HepG2 (cell line): Measurements from ENCODE around the gene TM4SF18. TPM values are rescaled to one million over a fixed set of nuclear protein-coding genes. Genes with fewer than 3 reads are reported as not detected.

ENCODE experiments used
- CBFB ChIP-seq: sonication (generic); formaldehyde crosslinking; IDR thresholded peaks from 2 replicates; pipeline ENCODE4 v1.4.0; 2020; ENCODE audit warnings: missing genetic modification reagents
- FOXM1 ChIP-seq: sonication (generic); formaldehyde crosslinking; IDR thresholded peaks from 2 replicates; pipeline ENCODE4 v1.5.0; 2020; ENCODE audit warnings: missing genetic modification reagents
- HNRNPUL1 ChIP-seq: fragments of 200-400 bp; formaldehyde crosslinking; IDR thresholded peaks from 2 replicates; pipeline ENCODE4 v1.6.1; 2017; ENCODE audit warnings: low read depth, mild to moderate bottlenecking, low read length, moderate library complexity
- IRX3 ChIP-seq: sonication (generic); formaldehyde crosslinking; IDR thresholded peaks from 2 replicates; pipeline ENCODE4 v1.8.1; 2023; ENCODE audit warnings: mild to moderate bottlenecking, low read depth, missing genetic modification reagents, borderline replicate concordance
- KDM5A ChIP-seq: fragments of 200-600 bp; sonication (generic); IDR thresholded peaks from 2 replicates; pipeline ENCODE4 v1.7.0; 2018; ENCODE audit warnings: antibody characterized with exemption, mild to moderate bottlenecking, low read length, borderline replicate concordance
- MAZ ChIP-seq, 2 experiments: sonication (generic) in 1 of 2; formaldehyde crosslinking in 1 of 2; IDR thresholded peaks; 2 replicates each; pipeline versions ENCODE4 v1.5.0 to v1.6.1; 2012 to 2020; ENCODE audit warnings: low read depth in 2 of 2, mild to moderate bottlenecking in 2 of 2, borderline replicate concordance in 1 of 2, improper control_type of control experiment in 1 of 2, low read length in 1 of 2, missing genetic modification reagents in 1 of 2, moderate library complexity in 1 of 2
- MEIS1 ChIP-seq: sonication (generic); formaldehyde crosslinking; IDR thresholded peaks from 2 replicates; pipeline ENCODE4 v1.9.0; 2021; ENCODE audit warnings: mild to moderate bottlenecking, missing genetic modification reagents, moderate library complexity, borderline replicate concordance
- MTA3 ChIP-seq: sonication (generic); formaldehyde crosslinking; IDR thresholded peaks from 2 replicates; pipeline ENCODE4 v1.4.0; 2020; ENCODE audit warnings: missing genetic modification reagents
- MTF1 ChIP-seq: sonication (generic); formaldehyde crosslinking; IDR thresholded peaks from 2 replicates; pipeline ENCODE4 v1.5.0; 2020; ENCODE audit warnings: missing genetic modification reagents
- MZF1 ChIP-seq: sonication (generic); formaldehyde crosslinking; IDR thresholded peaks from 2 replicates; pipeline ENCODE4 v1.8.1; 2023; ENCODE audit warnings: mild to moderate bottlenecking, missing genetic modification reagents, borderline replicate concordance
- NCOA5 ChIP-seq: sonication (generic); formaldehyde crosslinking; IDR thresholded peaks from 2 replicates; pipeline ENCODE4 v1.4.0; 2020; ENCODE audit warnings: missing genetic modification reagents
- NONO ChIP-seq, 2 experiments: fragments of 450-650 bp in 1 of 2; sonication (generic) in 1 of 2; formaldehyde crosslinking in 1 of 2; IDR thresholded peaks in 1 of 2; conservative IDR thresholded peaks in 1 of 2; 2 replicates each; pipeline versions ENCODE4 v1.6.1 to v1.8.0; 2017 to 2022; ENCODE audit warnings: mild to moderate bottlenecking in 1 of 2, missing genetic modification reagents in 1 of 2, moderate library complexity in 1 of 2
- NR2C2 ChIP-seq: sonication (generic); formaldehyde crosslinking; IDR thresholded peaks from 2 replicates; pipeline ENCODE4 v1.4.0; 2020; ENCODE audit warnings: missing genetic modification reagents, mild to moderate bottlenecking, moderate library complexity, borderline replicate concordance
- NR2F6 ChIP-seq, 2 experiments: IDR thresholded peaks; 2 replicates each; pipeline ENCODE4 v1.6.1; 2016; ENCODE audit warnings: antibody characterized with exemption in 1 of 2, mild to moderate bottlenecking in 1 of 2
- SPEN ChIP-seq: sonication (generic); formaldehyde crosslinking; IDR thresholded peaks from 2 replicates; pipeline ENCODE4 v1.5.1; 2020; ENCODE audit warnings: low read depth, mild to moderate bottlenecking, missing genetic modification reagents
- YEATS2 ChIP-seq: sonication (generic); formaldehyde crosslinking; IDR thresholded peaks from 2 replicates; pipeline ENCODE4 v1.4.0; 2020; ENCODE audit warnings: missing genetic modification reagents, borderline replicate concordance
- ZBTB38 ChIP-seq: sonication (generic); formaldehyde crosslinking; IDR thresholded peaks from 2 replicates; pipeline ENCODE4 v1.5.1; 2020; ENCODE audit warnings: mild to moderate bottlenecking, missing genetic modification reagents
- ZFX ChIP-seq: sonication (generic); formaldehyde crosslinking; IDR thresholded peaks from 2 replicates; pipeline ENCODE4 v1.4.0; 2020; ENCODE audit warnings: mild to moderate bottlenecking, low read depth, missing genetic modification reagents, moderate library complexity
- ZNF260 ChIP-seq: sonication (generic); formaldehyde crosslinking; IDR thresholded peaks from 2 replicates; pipeline ENCODE4 v1.4.0; 2020; ENCODE audit warnings: missing genetic modification reagents, low read depth, mild to moderate bottlenecking, borderline replicate concordance
- ZNF274 ChIP-seq: sonication (generic); formaldehyde crosslinking; IDR thresholded peaks from 2 replicates; pipeline ENCODE4 v1.5.1; 2020; ENCODE audit warnings: mild to moderate bottlenecking, missing genetic modification reagents
- ZNF317 ChIP-seq: sonication (generic); formaldehyde crosslinking; IDR thresholded peaks from 2 replicates; pipeline ENCODE4 v1.5.0; 2020; ENCODE audit warnings: mild to moderate bottlenecking, missing genetic modification reagents
- ZNF33A ChIP-seq: sonication (generic); formaldehyde crosslinking; IDR thresholded peaks from 2 replicates; pipeline ENCODE4 v1.5.1; 2020; ENCODE audit warnings: missing genetic modification reagents, mild to moderate bottlenecking, moderate library complexity, borderline replicate concordance
- ZNF749 ChIP-seq: sonication (generic); formaldehyde crosslinking; IDR thresholded peaks from 2 replicates; pipeline ENCODE4 v1.8.0; 2022; ENCODE audit warnings: mild to moderate bottlenecking, missing genetic modification reagents, moderate library complexity, borderline replicate concordance
- ZNF891 ChIP-seq: sonication (generic); formaldehyde crosslinking; IDR thresholded peaks from 2 replicates; pipeline ENCODE4 v1.5.0; 2020; ENCODE audit warnings: mild to moderate bottlenecking, missing genetic modification reagents
- polyA plus RNA-seq, 8 experiments: library from polyadenylated mRNA; depleted of rRNA in 3 of 8; stranded (reverse) in 7 of 8; unstranded in 1 of 8; fragments of >200 nt; fragmentation: Illumina TruSeq in 4 of 8; extraction: Trizol in 4 of 8; gene quantifications; 2 replicates each; pipeline versions ENCODE4 v1.2.1 to v1.2.3, GENCODE V29; 2011 to 2016; ENCODE audit warnings: low read depth in 4 of 8, missing spikeins in 1 of 8, mixed read lengths in 1 of 8; ENCODE audit not compliant: insufficient read depth in 1 of 8
- total RNA-seq, 5 experiments: library from RNA; depleted of rRNA; stranded (reverse); fragments of >200 nt; fragmentation: Illumina TruSeq; extraction: Trizol; gene quantifications; 2 replicates each; pipeline ENCODE4 v1.2.3, GENCODE V29; 2016; ENCODE audit warnings: low read depth in 1 of 5
- TF ChIP-seq, protein P1 (sequence below): sonication (generic); formaldehyde crosslinking; IDR thresholded peaks from 2 replicates; pipeline ENCODE4 v1.4.0; 2020; ENCODE audit warnings: low read depth, missing genetic modification reagents

TM4SF18 gene
- total and polyA plus RNA-seq, 2 of the 13 experiments (the other 11 are each of a cell fraction or from before 2014, with no cell fraction given): 0.15 TPM; not detected in 1

DNA sequence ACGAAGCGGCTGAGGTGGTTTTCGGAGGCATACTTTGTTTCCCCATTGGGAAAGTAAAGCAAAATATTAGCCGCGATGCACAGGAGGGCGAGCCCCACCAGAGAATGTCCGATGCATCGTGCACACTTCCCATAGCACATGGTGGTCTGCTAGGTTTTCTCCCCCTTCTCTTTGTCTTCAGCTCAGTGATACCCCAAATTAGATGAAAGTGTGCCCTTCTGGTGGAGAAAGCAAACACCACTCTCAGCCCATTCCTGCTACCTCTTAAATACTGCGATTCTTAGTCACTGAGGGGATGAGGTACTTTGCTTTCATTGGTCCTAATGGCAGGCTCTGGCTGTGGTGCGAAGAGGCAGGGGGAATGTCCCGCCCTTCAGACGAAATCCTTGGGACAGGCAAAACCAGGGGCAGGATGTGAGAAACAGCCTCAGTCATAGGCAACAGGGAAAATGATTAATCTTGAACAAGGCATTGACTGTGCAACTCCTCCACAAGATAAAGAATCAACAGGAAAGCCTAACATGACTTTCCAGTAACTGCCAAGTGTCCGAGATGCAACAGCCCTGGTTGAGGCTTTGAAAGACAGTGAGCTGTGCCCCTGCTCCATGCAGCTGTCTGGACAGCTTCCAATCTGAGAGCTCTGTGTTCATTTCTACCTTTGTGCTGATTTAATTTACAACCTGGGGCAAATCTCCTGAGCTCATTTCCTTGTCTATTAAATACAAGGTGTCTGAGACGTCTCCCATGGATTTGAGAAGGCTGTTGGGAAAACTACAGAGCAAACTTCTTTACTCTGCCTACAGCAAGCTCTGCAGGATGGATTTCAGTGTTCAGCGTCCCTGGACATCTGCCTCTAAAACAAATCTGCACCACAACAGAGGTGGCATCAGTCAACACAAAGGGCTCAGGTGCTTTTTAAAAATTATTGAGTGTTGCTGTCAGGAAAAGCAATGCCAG, 44.2 kb upstream of the TM4SF18 start, which contains the start of gene TM4SF1 (continued):
- TF ChIP-seq NONO (IDR thresholded peaks at IDR 0.05): no peak
- TF ChIP-seq NONO (CRISPR knock-in tag; conservative IDR thresholded peaks at IDR 0.05): peak; percentile 78
- TF ChIP-seq IRX3 (CRISPR knock-in tag): no peak
- no peak for TF ChIP-seq SPEN (CRISPR knock-in tag)
- TF ChIP-seq ZFX: peak; percentile 57; the same call in 1 of the 2 replicates
- TF ChIP-seq ZNF317: no peak; the same call in none of the 2 replicates
- no peak for TF ChIP-seq MTA3 (CRISPR knock-in tag)
- TF ChIP-seq NR2C2 (CRISPR knock-in tag): peak; percentile 42; the same call in 1 of the 2 replicates
- TF ChIP-seq, protein P1, sequence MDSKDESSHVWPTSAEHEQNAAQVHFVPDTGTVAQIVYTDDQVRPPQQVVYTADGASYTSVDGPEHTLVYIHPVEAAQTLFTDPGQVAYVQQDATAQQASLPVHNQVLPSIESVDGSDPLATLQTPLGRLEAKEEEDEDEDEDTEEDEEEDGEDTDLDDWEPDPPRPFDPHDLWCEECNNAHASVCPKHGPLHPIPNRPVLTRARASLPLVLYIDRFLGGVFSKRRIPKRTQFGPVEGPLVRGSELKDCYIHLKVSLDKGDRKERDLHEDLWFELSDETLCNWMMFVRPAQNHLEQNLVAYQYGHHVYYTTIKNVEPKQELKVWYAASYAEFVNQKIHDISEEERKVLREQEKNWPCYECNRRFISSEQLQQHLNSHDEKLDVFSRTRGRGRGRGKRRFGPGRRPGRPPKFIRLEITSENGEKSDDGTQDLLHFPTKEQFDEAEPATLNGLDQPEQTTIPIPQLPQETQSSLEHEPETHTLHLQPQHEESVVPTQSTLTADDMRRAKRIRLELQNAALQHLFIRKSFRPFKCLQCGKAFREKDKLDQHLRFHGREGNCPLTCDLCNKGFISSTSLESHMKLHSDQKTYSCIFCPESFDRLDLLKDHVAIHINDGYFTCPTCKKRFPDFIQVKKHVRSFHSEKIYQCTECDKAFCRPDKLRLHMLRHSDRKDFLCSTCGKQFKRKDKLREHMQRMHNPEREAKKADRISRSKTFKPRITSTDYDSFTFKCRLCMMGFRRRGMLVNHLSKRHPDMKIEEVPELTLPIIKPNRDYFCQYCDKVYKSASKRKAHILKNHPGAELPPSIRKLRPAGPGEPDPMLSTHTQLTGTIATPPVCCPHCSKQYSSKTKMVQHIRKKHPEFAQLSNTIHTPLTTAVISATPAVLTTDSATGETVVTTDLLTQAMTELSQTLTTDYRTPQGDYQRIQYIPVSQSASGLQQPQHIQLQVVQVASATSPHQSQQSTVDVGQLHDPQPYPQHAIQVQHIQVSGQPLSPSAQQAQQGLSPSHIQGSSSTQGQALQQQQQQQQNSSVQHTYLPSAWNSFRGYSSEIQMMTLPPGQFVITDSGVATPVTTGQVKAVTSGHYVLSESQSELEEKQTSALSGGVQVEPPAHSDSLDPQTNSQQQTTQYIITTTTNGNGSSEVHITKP: peak; percentile 41; the same call in 1 of the 2 replicates
- no peak for TF ChIP-seq MAZ (IDR thresholded peaks at IDR 0.05; ENCODE audit: borderline replicate concordance, low read depth, low read length)
- no peak for TF ChIP-seq MAZ (CRISPR knock-in tag; IDR thresholded peaks at IDR 0.05; ENCODE audit: low read depth)
- TF ChIP-seq CBFB (CRISPR knock-in tag): peak; percentile 31; the same call in 1 of the 2 replicates
- no peak for TF ChIP-seq KDM5A
- no peak for TF ChIP-seq HNRNPUL1
- no peak for TF ChIP-seq YEATS2
- no peak for TF ChIP-seq ZNF260 (CRISPR knock-in tag)
- TF ChIP-seq ZBTB38 (CRISPR knock-in tag): peak; percentile 54; the same call in 1 of the 2 replicates
- TF ChIP-seq ZNF749: peak; percentile 47; the same call in 1 of the 2 replicates
- no peak for TF ChIP-seq MTF1 (CRISPR knock-in tag)
- TF ChIP-seq NR2F6 (IDR thresholded peaks at IDR 0.05): peak; percentile 57
- peak; percentile 66 for TF ChIP-seq NR2F6 (CRISPR knock-in tag; IDR thresholded peaks at IDR 0.05)
- peak; percentile 16; the same call in 1 of the 2 replicates for TF ChIP-seq ZNF274 (CRISPR knock-in tag)
- TF ChIP-seq ZNF891: no peak
- no peak for TF ChIP-seq NCOA5
- TF ChIP-seq ZNF33A (CRISPR knock-in tag): no peak
- no peak for TF ChIP-seq MZF1
- TF ChIP-seq FOXM1 (CRISPR knock-in tag): no peak
- peak; percentile 81 for TF ChIP-seq MEIS1 (CRISPR knock-in tag)
